ENCODE measurements around the gene PKD2L2. TPM values are rescaled to one million over a fixed set of nuclear protein-coding genes. Genes with fewer than 3 reads are reported as not detected.
"Not testable (repeated sequence)": the region's sequence is repeated elsewhere in the genome, so short reads cannot be mapped to it uniquely, and the experiment has no call there.

PKD2L2 gene
- total RNA-seq, 1 donor: not detected

GRCh38 chr5:137916923-137917322 is 27.7 kb downstream of the PKD2L2 start:
- Histone ChIP-seq H3K9me3 (ENCODE audit: low read depth, low read length) (peaks cover 10% of the 10 kb centered on the region), H3K27me3 (ENCODE audit: insufficient read depth, low read length) (no peaks in the 10 kb centered on the region)

DNA sequence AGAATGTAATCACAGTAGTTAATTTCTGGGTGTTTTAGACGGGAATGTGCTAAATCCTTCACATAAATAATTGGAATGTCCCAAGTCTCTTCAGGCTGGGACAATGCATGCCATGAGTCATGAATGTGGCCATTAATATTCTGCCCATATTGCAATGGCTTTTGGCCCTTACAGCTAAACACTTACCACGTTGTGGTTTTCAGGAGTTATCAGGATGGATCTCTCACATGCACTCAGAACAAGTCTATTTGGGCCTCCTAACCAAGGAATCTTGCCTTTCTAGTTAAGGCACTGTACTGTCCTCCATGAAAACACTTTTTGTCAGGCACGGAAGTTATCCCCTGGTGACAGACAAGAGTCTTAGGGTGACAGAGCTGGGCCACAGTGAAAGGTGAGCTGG is 32.7 kb downstream of the PKD2L2 start:
- no peaks in the 10 kb centered on the region for H3K27me3 ChIP-seq (ENCODE audit: insufficient read depth, low read length)
- no peak overlapping the region for H3K4me3 ChIP-seq (ENCODE audit: low read length)
- H3K9me3 ChIP-seq (ENCODE audit: low read depth, low read length): no peaks in the 10 kb centered on the region
- no peaks in the 10 kb centered on the region for H3K4me1 ChIP-seq (ENCODE audit: insufficient read depth, low read length)

More at GRCh38 chr5:137916923-137917322, 27.7 kb downstream of the PKD2L2 start:
- H3K4me3 ChIP-seq (ENCODE audit: low read length): no peak overlapping the region
- H3K4me1 ChIP-seq (ENCODE audit: insufficient read depth, low read length): no peaks in the 10 kb centered on the region

DNA sequence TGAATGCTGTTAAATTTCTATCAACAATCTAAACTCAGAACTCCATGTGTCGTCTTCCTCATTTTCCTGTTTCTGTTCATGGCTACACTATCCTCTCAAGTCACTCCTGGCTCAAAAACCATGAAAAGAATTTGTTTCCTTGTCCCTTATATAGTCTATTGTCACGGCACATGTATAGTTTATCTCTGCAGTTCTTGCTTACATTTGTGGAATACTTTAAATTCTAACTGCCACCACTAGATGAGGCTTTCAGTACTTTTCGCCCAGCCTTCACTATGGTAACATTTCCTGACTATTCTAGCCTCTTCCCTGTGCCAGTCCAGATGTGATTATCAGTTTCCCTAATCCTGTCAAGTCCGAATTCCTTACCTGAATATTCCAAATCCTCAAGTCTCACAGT is 34.6 kb downstream of the PKD2L2 start:
- Histone ChIP-seq H3K27me3 (ENCODE audit: insufficient read depth, low read length) (no peaks in the 10 kb centered on the region), H3K4me3 (ENCODE audit: low read length) (no peak overlapping the region), H3K4me1 (ENCODE audit: insufficient read depth, low read length) (no peaks in the 10 kb centered on the region), H3K9me3 (ENCODE audit: low read depth, low read length) (no peaks in the 10 kb centered on the region)

DNA sequence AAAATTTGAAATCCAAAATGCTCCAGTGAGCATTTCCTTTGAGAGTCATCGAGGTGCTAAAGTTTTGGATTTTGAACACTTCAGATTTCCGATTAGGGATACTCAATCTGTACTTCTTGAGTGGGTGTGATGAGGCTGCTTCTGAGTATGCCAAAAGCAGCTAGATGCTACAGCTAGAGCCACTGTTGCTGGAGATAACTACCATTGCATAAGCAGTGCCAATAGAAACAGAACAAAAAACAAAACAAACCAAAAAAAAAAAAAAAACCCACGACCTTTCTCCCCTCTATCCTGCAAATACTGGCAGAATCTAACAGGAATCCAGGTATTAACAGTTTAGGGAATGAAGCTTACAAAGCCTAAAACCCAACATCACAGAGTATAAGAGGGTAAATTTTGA is 43.5 kb downstream of the PKD2L2 start:
- no peaks in the 10 kb centered on the region for H3K4me1 ChIP-seq (ENCODE audit: insufficient read depth, low read length)
- no peaks in the 10 kb centered on the region for H3K9me3 ChIP-seq (ENCODE audit: low read depth, low read length)

DNA sequence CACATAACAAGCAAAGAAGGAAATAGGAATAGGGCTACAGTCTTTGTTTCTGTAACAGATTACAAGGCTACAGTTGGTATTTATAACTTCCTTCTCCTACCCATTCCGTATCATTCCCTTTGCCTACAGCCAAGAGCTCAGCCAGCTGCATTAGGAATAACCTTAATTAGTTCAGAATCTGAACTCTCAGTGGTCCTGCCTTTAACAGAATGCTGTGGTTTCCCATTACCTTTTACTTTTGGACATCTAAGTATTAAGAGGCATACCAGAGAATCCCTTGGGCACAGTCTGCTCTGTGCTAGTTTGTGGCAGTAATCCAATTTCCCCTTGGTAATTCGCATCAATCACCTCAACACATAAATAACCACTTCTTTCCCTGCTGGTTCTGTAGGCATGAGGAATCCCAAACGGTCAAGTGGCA is 44.2 kb downstream of the PKD2L2 start:
- Histone ChIP-seq H3K9me3 (ENCODE audit: low read depth, low read length) (no peaks in the 10 kb centered on the region), H3K4me3 (ENCODE audit: low read length) (no peak overlapping the region), H3K27me3 (ENCODE audit: insufficient read depth, low read length) (no peaks in the 10 kb centered on the region), H3K4me1 (ENCODE audit: insufficient read depth, low read length) (no peaks in the 10 kb centered on the region)

More for the DNA sequence above, 43.5 kb downstream of the PKD2L2 start:
- no peaks in the 10 kb centered on the region for H3K27me3 ChIP-seq (ENCODE audit: insufficient read depth, low read length)
- H3K4me3 ChIP-seq (ENCODE audit: low read length): no peak overlapping the region

- no peak overlapping the region for H3K4me3 ChIP-seq (ENCODE audit: low read length)
- H3K4me1 ChIP-seq (ENCODE audit: insufficient read depth, low read length): no peaks in the 10 kb centered on the region
- no peaks in the 10 kb centered on the region for H3K9me3 ChIP-seq (ENCODE audit: low read depth, low read length)
- H3K27me3 ChIP-seq (ENCODE audit: insufficient read depth, low read length): no peaks in the 10 kb centered on the region
These were observed 45.9 kb downstream of the PKD2L2 start for GRCh38 chr5:137935190-137935589.

- H3K9me3 ChIP-seq (ENCODE audit: low read depth, low read length): no peaks in the 10 kb centered on the region
- no peaks in the 10 kb centered on the region for H3K27me3 ChIP-seq (ENCODE audit: insufficient read depth, low read length)
- no peaks in the 10 kb centered on the region for H3K4me1 ChIP-seq (ENCODE audit: insufficient read depth, low read length)
- no peak overlapping the region for H3K4me3 ChIP-seq (ENCODE audit: low read length)
These were observed 46.4 kb downstream of the PKD2L2 start for GRCh38 chr5:137935694-137936093.

GRCh38 chr5:137937994-137938750 is 48.9 kb downstream of the PKD2L2 start:
- H3K9me3 ChIP-seq (ENCODE audit: low read depth, low read length): no peaks in the 10 kb centered on the region
- no peak overlapping the region for H3K4me3 ChIP-seq (ENCODE audit: low read length)
- H3K27me3 ChIP-seq (ENCODE audit: insufficient read depth, low read length): no peaks in the 10 kb centered on the region

DNA sequence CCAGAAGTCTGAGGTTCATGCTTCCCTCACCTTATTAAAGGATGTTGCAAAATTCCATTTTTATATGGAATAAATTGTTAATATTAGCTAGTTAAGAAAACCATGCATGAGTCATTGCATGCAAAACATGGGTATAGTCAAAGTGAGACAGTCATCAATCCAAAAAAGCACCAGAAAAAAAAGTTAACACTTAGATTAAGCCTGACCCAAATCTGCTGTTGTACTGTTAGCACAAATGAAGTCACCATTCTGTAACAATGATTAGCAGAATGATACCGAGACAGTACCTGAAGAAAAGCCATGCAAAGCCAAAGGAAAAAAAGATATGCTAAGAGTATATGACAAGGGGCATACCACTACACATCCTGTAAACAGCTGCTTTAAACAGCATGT is 49.5 kb downstream of the PKD2L2 start:
- no peaks in the 10 kb centered on the region for H3K4me1 ChIP-seq (ENCODE audit: insufficient read depth, low read length)
- no peaks in the 10 kb centered on the region for H3K27me3 ChIP-seq (ENCODE audit: insufficient read depth, low read length)
- H3K4me3 ChIP-seq (ENCODE audit: low read length): no peak overlapping the region
- no peaks in the 10 kb centered on the region for H3K9me3 ChIP-seq (ENCODE audit: low read depth, low read length)

More at GRCh38 chr5:137937994-137938750, 48.9 kb downstream of the PKD2L2 start:
- H3K4me1 ChIP-seq (ENCODE audit: insufficient read depth, low read length): no peaks in the 10 kb centered on the region

- no peak overlapping the region for H3K4me3 ChIP-seq (ENCODE audit: low read length)
- H3K4me1 ChIP-seq (ENCODE audit: insufficient read depth, low read length): no peaks in the 10 kb centered on the region
- H3K9me3 ChIP-seq (ENCODE audit: low read depth, low read length): no peaks in the 10 kb centered on the region
- no peaks in the 10 kb centered on the region for H3K27me3 ChIP-seq (ENCODE audit: insufficient read depth, low read length)
These were observed 50.1 kb downstream of the PKD2L2 start for GRCh38 chr5:137939331-137939730.

GRCh38 chr5:137944280-137944679 is 55.0 kb downstream of the PKD2L2 start:
- not testable (repeated sequence) for H3K4me1 ChIP-seq (ENCODE audit: insufficient read depth, low read length); H3K4me3 ChIP-seq (ENCODE audit: low read length); H3K27me3 ChIP-seq (ENCODE audit: insufficient read depth, low read length); H3K9me3 ChIP-seq (ENCODE audit: low read depth, low read length)

DNA sequence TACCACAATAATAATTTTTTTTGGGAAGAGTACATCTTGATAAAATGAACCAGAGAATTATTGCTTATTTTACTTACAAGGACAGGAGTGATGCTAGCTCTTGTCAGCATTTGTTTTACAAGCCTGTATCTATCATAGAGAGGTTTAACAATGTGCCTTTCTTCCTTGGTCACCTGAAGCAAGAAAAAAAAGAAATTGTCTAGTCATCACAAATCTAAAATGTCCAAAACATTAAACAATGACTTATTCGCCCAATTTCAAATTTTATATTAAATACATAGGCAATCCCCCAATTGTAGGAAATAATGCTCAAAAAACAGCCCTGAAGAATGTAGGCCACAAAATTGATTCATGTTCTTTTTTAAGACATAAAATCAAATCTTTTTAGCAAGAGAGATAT is 56.6 kb downstream of the PKD2L2 start:
- Histone ChIP-seq H3K4me1 (ENCODE audit: insufficient read depth, low read length) (no peaks in the 10 kb centered on the region), H3K4me3 (ENCODE audit: low read length) (no peak overlapping the region), H3K9me3 (ENCODE audit: low read depth, low read length) (no peaks in the 10 kb centered on the region), H3K27me3 (ENCODE audit: insufficient read depth, low read length) (no peaks in the 10 kb centered on the region)

- Histone ChIP-seq H3K4me3 (ENCODE audit: low read length) (no peak overlapping the region), H3K4me1 (ENCODE audit: insufficient read depth, low read length) (no peaks in the 10 kb centered on the region), H3K27me3 (ENCODE audit: insufficient read depth, low read length) (no peaks in the 10 kb centered on the region), H3K9me3 (ENCODE audit: low read depth, low read length) (no peaks in the 10 kb centered on the region)
These were observed 65.0 kb downstream of the PKD2L2 start for GRCh38 chr5:137954131-137954879.

- Histone ChIP-seq H3K4me3 (ENCODE audit: low read length) (no peak overlapping the region), H3K9me3 (ENCODE audit: low read depth, low read length) (no peaks in the 10 kb centered on the region), H3K4me1 (ENCODE audit: insufficient read depth, low read length) (no peaks in the 10 kb centered on the region), H3K27me3 (ENCODE audit: insufficient read depth, low read length) (no peaks in the 10 kb centered on the region)
These were observed 68.7 kb downstream of the PKD2L2 start for GRCh38 chr5:137957948-137958347.

DNA sequence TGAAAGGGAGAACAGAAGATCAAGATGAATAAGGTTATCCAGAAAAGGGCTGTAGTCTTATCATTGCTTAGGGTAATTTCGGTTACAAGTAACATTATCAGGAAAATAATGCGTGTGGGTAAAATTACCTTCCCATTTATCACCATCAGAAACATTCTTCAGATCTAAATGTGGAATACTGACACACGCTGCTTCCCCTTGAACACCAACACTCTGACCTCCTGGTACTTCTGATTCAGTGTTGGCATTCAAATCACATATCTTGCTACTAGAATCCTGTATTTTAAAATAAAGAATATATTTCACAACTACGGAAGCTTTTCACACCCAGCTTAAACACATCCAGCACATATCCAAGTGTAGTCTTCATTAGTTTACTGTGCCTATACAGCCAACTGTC is 70.2 kb downstream of the PKD2L2 start:
- Histone ChIP-seq H3K4me1 (ENCODE audit: insufficient read depth, low read length) (no peaks in the 10 kb centered on the region), H3K27me3 (ENCODE audit: insufficient read depth, low read length) (no peaks in the 10 kb centered on the region), H3K9me3 (ENCODE audit: low read depth, low read length) (no peaks in the 10 kb centered on the region), H3K4me3 (ENCODE audit: low read length) (no peak overlapping the region)

GRCh38 chr5:137960141-137960540 is 70.9 kb downstream of the PKD2L2 start:
- no peaks in the 10 kb centered on the region for H3K4me1 ChIP-seq (ENCODE audit: insufficient read depth, low read length)
- H3K4me3 ChIP-seq (ENCODE audit: low read length): no peak overlapping the region
- no peaks in the 10 kb centered on the region for H3K27me3 ChIP-seq (ENCODE audit: insufficient read depth, low read length)
- no peaks in the 10 kb centered on the region for H3K9me3 ChIP-seq (ENCODE audit: low read depth, low read length)
